Adrenal gland (tissue), 5 donors: ENCODE data around the gene ATXN10.

ENCODE experiments used
- CTCF ChIP-seq, 6 experiments: fragments of 450-650 bp in 4 of 6; fragments of 200-600 bp in 2 of 6; sonication (generic) in 1 of 6; IDR thresholded peaks; 1 replicate in 5 of 6; 2 replicates in 1 of 6; pipeline versions ENCODE4 v1.5.1 to v1.8.0; 2016 to 2021; ENCODE audit warnings: antibody characterized with exemption in 6 of 6, mild to moderate bottlenecking in 2 of 6, moderate library complexity in 1 of 6
- POLR2A ChIP-seq, 2 donors: fragments of 450-650 bp; IDR thresholded peaks; one replicate each; pipeline ENCODE4 v1.6.1; 2017; ENCODE audit warnings: antibody characterized with exemption in 2 of 2, mild to moderate bottlenecking in 2 of 2, moderate library complexity in 1 of 2
- donor health status: DM: no; HTN: no; CAD: no.

- TF ChIP-seq CTCF (IDR thresholded peaks at IDR 0.05) (no peak), POLR2A (IDR thresholded peaks at IDR 0.05) (no peak)
Measured at GRCh38 chr22:45720839-45721378, 49.3 kb downstream of the ATXN10 start.
